Endothelial cell of umbilical vein (primary cell): ENCODE measurements around the gene TSNAXIP1. TPM values are rescaled to one million over a fixed set of nuclear protein-coding genes. Genes with fewer than 3 reads are reported as not detected.

ENCODE experiments used
- BruUV-seq: library from RNA; stranded (reverse); fragments of 400-500 nt; replicated peaks from 2 replicates; lab custom pipeline; 2021; lab: Mats Ljungman, UMichigan
- CTCF ChIA-PET: fragments of 300-600, 350-600 bp; sonication (Branson Sonifier 250); formaldehyde crosslinking; loops from one replicate; lab custom pipeline; 2021; ENCODE audit warnings: antibody characterized with exemption, inconsistent platforms; lab: Charles Lee
- POLR2A ChIA-PET: fragments of 300-600, 350-600 bp; sonication (Branson Sonifier 250); formaldehyde crosslinking; loops from one replicate; lab custom pipeline; 2021; ENCODE audit warnings: antibody characterized with exemption, inconsistent platforms; lab: Charles Lee
- DNase-seq: peaks from one replicate; pipeline ENCODE4 v3.0.0-alpha.2; 2011; ENCODE audit warnings: low read depth, low spot score
- FAIRE-seq: peaks from 2 replicates; lab custom pipeline; 2011; peaks lifted over from hg19 to GRCh38; lab: Jason Lieb, UNC
- H2AFZ ChIP-seq: 2 replicates; pipeline ENCODE4 v1.6.0; 2012; ENCODE audit warnings: low read depth, low read length, control low read depth, inconsistent platforms
- H3K27ac ChIP-seq: 2 replicates; pipeline ENCODE4 v1.5.1; 2011; ENCODE audit warnings: low read depth, mild to moderate bottlenecking, control low read depth, low read length, moderate library complexity; ENCODE audit not compliant: insufficient read depth
- H3K27me3 ChIP-seq, 2 experiments: 2 replicates each; pipeline versions ENCODE4 v1.6.0 to v1.6.1; 2011; ENCODE audit warnings: low read length in 2 of 2, mixed read lengths in 1 of 2; ENCODE audit not compliant: control insufficient read depth in 2 of 2, insufficient read depth in 2 of 2
- H3K36me3 ChIP-seq, 2 experiments: 2 replicates in 1 of 2; 3 replicates in 1 of 2; pipeline ENCODE4 v1.5.1; 2011; ENCODE audit warnings: low read length in 2 of 2, mild to moderate bottlenecking in 1 of 2, moderate library complexity in 1 of 2; ENCODE audit not compliant: control insufficient read depth in 2 of 2, insufficient read depth in 2 of 2; ENCODE audit errors: extremely low read depth in 1 of 2
- H3K4me1 ChIP-seq: 3 replicates; pipeline ENCODE4 v1.5.1; 2011; ENCODE audit warnings: mild to moderate bottlenecking, low read length; ENCODE audit not compliant: control insufficient read depth, insufficient read depth; ENCODE audit errors: extremely low read depth
- H3K4me2 ChIP-seq: 2 replicates; pipeline ENCODE4 v1.6.1; 2011; ENCODE audit warnings: low read length, control low read depth, mixed read lengths; ENCODE audit not compliant: insufficient read depth
- H3K4me3 ChIP-seq, 3 experiments: fragments of 200-600 bp in 1 of 3; sonication (generic), shearing (Covaris generic) in 1 of 3; replicated peaks in 1 of 3; 2 replicates each; pipeline ENCODE4 v1.5.1; 2011 to 2016; ENCODE audit warnings: control low read depth in 3 of 3, low read length in 3 of 3, mild to moderate bottlenecking in 2 of 3, inconsistent platforms in 1 of 3, low read depth in 1 of 3, moderate library complexity in 1 of 3; ENCODE audit not compliant: insufficient read depth in 1 of 3
- H3K79me2 ChIP-seq: 2 replicates; pipeline ENCODE4 v1.6.0; 2012; ENCODE audit warnings: low read length, inconsistent platforms; ENCODE audit not compliant: control insufficient read depth, insufficient read depth
- H3K9ac ChIP-seq: replicated peaks from 2 replicates; pipeline ENCODE3; 2011; ENCODE audit warnings: low read length, control low read depth; ENCODE audit not compliant: insufficient read depth; ENCODE audit errors: extremely low read depth
- H3K9me1 ChIP-seq: replicated peaks from 3 replicates; pipeline ENCODE4 v1.6.0; 2011; ENCODE audit warnings: mild to moderate bottlenecking, low read length; ENCODE audit not compliant: control insufficient read depth, insufficient read depth; ENCODE audit errors: extremely low read depth
- H3K9me3 ChIP-seq: replicated peaks from 2 replicates; pipeline ENCODE4 v1.5.1; 2012; ENCODE audit warnings: low read length, inconsistent platforms; ENCODE audit not compliant: control insufficient read depth, insufficient read depth
- H4K20me1 ChIP-seq: replicated peaks from 2 replicates; pipeline ENCODE3; 2011; ENCODE audit warnings: mild to moderate bottlenecking, low read length; ENCODE audit not compliant: control insufficient read depth, insufficient read depth; ENCODE audit errors: extremely low read depth
- EZH2 ChIP-seq: IDR thresholded peaks from 2 replicates; pipeline ENCODE4 v1.6.1; 2012; ENCODE audit warnings: borderline replicate concordance, low read depth, mild to moderate bottlenecking, moderate library complexity, low read length, inconsistent platforms; ENCODE audit not compliant: severe bottlenecking
- FOS ChIP-seq: IDR thresholded peaks from 2 replicates; pipeline ENCODE4 v1.6.1; 2011; ENCODE audit warnings: mild to moderate bottlenecking, low read length, moderate library complexity, borderline replicate concordance; ENCODE audit not compliant: insufficient read depth
- GATA2 ChIP-seq: IDR thresholded peaks from 2 replicates; pipeline ENCODE4 v1.7.0; 2011; ENCODE audit warnings: low read depth, mild to moderate bottlenecking, moderate library complexity, mixed read lengths, low read length; ENCODE audit not compliant: insufficient read length, insufficient read depth
- JUN ChIP-seq: IDR thresholded peaks from 2 replicates; pipeline ENCODE4 v1.6.1; 2011; ENCODE audit warnings: borderline replicate concordance, low read depth; ENCODE audit not compliant: insufficient read length, insufficient read depth
- MYC ChIP-seq: IDR thresholded peaks from one replicate; pipeline ENCODE4 v1.6.1; 2011; ENCODE audit warnings: mild to moderate bottlenecking, low read depth, low read length
- POLR2A ChIP-seq: IDR thresholded peaks from 2 replicates; pipeline ENCODE4 v1.6.1; 2012; ENCODE audit warnings: low read depth, mild to moderate bottlenecking, control low read depth, low read length
- POLR2AphosphoS5 ChIP-seq: IDR thresholded peaks from 2 replicates; pipeline ENCODE4 v1.6.1; 2012; ENCODE audit warnings: low read depth, mild to moderate bottlenecking, control low read depth, low read length, moderate library complexity; ENCODE audit not compliant: insufficient read depth
- dilution Hi-C: fragments of 300-500 bp; cut with MboI; formaldehyde crosslinking; loops from one replicate; pipeline ENCODE4 v1.15.0; 2019; ENCODE audit warnings: low sequenced_read_pairs; ENCODE audit not compliant: extremely low pct_ligation_motif_present
- intact Hi-C: fragments of 100-400 bp; cut with micrococcal nuclease; formaldehyde crosslinking; loops from one replicate; pipeline ENCODE4 v1.10.0; 2022
- polyA plus RNA-seq, 4 experiments: library from polyadenylated mRNA; depleted of rRNA in 3 of 4; stranded (reverse) in 3 of 4; unstranded in 1 of 4; fragments of >200 nt; gene quantifications; 2 replicates each; pipeline versions ENCODE4 v1.2.1 to v1.2.3, GENCODE V29; 2011 to 2012; ENCODE audit warnings: missing spikeins in 1 of 4
- total RNA-seq: library from RNA; stranded (reverse); gene quantifications from 2 replicates; pipeline ENCODE4 v1.2.3, GENCODE V29; 2021
- TF ChIP-seq, protein P1 (sequence below), 2 donors: IDR thresholded peaks; 1 replicate in 1 of 2; 2 replicates in 1 of 2; pipeline ENCODE4 v1.5.1; 2011; ENCODE audit warnings: low read length in 2 of 2, mild to moderate bottlenecking in 2 of 2, moderate library complexity in 2 of 2, control low read depth in 1 of 2, inconsistent platforms in 1 of 2, low read depth in 1 of 2; ENCODE audit not compliant: insufficient read depth in 1 of 2; ENCODE audit errors: extremely low read depth in 1 of 2
- TF ChIP-seq, protein P2 (sequence below): IDR thresholded peaks from 2 replicates; pipeline ENCODE4 v1.6.1; 2011; ENCODE audit not compliant: insufficient read depth, insufficient read length

Gene TSNAXIP1
- total and polyA plus RNA-seq, 2 donors (not counting 3 experiments of a cell fraction or from before 2014, with no cell fraction given) = 0.95 to 1.2 TPM

DNA sequence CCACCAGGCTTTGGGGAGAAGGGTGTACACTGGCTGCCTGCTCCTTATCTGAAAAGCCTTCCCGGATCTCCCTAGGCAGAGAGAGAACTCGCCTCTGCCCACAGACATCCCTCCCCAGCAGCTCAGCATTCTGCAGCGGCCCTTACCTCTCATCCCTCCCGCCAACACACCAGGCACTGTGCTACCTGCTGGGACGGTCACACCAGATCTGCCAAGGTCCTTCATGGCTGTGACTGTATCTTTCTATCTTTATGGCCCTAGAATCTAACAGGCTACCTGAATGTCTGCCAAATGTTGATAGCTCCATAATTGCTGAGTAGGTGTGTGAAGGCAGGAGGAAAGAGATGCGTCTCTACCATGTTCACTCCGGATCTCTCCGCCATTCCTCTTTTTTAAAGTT is 7.9 kb downstream of the TSNAXIP1 start:
- no peaks in the 10 kb centered on the region for H3K4me1 ChIP-seq
- no peak overlapping the region for H3K4me2 ChIP-seq
- no peaks in the 10 kb centered on the region for H4K20me1 ChIP-seq
- H3K27ac ChIP-seq = no peak overlapping the region
- FAIRE-seq = no peak
- POLR2A ChIA-PET = no interaction called here
- H3K9me3 ChIP-seq = no peaks in the 10 kb centered on the region
- no TSS peak for BruUV-seq
- intact Hi-C loops = no loop called here
- H3K27me3 ChIP-seq = no peaks in the 10 kb centered on the region
- H2AFZ ChIP-seq = no peak overlapping the region
- H3K79me2 ChIP-seq = no peaks in the 10 kb centered on the region
- TF ChIP-seq, protein P1, sequence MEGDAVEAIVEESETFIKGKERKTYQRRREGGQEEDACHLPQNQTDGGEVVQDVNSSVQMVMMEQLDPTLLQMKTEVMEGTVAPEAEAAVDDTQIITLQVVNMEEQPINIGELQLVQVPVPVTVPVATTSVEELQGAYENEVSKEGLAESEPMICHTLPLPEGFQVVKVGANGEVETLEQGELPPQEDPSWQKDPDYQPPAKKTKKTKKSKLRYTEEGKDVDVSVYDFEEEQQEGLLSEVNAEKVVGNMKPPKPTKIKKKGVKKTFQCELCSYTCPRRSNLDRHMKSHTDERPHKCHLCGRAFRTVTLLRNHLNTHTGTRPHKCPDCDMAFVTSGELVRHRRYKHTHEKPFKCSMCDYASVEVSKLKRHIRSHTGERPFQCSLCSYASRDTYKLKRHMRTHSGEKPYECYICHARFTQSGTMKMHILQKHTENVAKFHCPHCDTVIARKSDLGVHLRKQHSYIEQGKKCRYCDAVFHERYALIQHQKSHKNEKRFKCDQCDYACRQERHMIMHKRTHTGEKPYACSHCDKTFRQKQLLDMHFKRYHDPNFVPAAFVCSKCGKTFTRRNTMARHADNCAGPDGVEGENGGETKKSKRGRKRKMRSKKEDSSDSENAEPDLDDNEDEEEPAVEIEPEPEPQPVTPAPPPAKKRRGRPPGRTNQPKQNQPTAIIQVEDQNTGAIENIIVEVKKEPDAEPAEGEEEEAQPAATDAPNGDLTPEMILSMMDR (IDR thresholded peaks at IDR 0.05; ENCODE audit: extremely low read depth in 1 of 2, insufficient read depth in 1 of 2, low read depth in 1 of 2, low read length in 2 of 2) = no peak
- TF ChIP-seq, protein P2, sequence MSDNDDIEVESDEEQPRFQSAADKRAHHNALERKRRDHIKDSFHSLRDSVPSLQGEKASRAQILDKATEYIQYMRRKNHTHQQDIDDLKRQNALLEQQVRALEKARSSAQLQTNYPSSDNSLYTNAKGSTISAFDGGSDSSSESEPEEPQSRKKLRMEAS = no peak
- TF ChIP-seq MYC = no peak
- no peak overlapping the region for H3K9ac ChIP-seq
- no peak overlapping the region for H3K4me3 ChIP-seq
- H3K9me1 ChIP-seq = no peaks in the 10 kb centered on the region
- CTCF ChIA-PET = interaction anchor here (0.5 to 3.6 kb wide), 8 partner anchors 12 to 294 kb away, joined by 3 to 64 read pairs (median 29); no protein-coding TSS in a partner anchor
- dilution Hi-C loops = no loop called here
- no peak for DNase-seq
- H3K36me3 ChIP-seq = no peaks in the 10 kb centered on the region

DNA sequence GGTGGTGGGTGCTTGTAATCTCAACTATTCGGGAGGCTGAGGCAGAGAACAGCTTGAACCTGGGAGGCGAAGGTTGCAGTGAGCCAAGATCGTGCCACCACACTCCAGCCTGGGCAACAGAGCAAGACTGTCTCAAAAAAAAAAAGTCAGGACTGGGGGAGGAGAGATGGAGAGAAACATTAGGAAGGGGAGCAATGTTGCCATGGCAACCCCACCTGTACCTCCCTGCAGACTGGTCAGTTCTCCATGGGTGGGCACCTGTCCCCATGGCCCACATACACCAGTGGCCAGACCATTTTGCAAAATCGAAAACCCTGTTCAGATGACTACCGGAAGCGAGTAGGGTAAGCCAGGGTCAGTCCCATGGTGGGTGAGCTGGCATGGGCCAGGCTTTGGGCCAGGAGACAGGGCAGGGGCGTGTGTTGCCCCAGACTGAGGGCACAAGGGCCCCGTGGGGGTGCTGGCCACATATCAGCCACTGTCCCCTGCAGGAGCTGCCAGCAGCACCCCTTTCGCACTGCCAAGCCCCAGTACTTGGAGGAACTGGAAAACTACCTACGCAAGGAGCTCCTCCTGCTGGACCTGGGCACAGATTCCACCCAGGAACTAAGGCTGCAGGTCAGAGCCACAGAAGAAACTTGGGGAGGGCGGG is 14.0 kb downstream of the TSNAXIP1 start:
- Histone ChIP-seq H4K20me1 (no peaks in the 10 kb centered on the region), H3K79me2 (no peaks in the 10 kb centered on the region), H3K9ac (peak overlapping the region; percentile 3), H3K9me3 (no peaks in the 10 kb centered on the region), H3K4me1 (no peaks in the 10 kb centered on the region), H3K4me2 (no peak overlapping the region), H2AFZ (no peak overlapping the region), H3K27ac (no peak overlapping the region), H3K36me3 (no peaks in the 10 kb centered on the region), H3K9me1 (no peaks in the 10 kb centered on the region), H3K4me3 (no peak overlapping the region), H3K27me3 (no peaks in the 10 kb centered on the region)
- no peak for FAIRE-seq
- dilution Hi-C loops = no loop called here
- BruUV-seq = no TSS peak
- TF ChIP-seq MYC (no peak), JUN (no peak), POLR2A (no peak), EZH2 (no peak), FOS (no peak), GATA2 (no peak), POLR2AphosphoS5 (no peak)
- TF ChIP-seq, protein P2 = no peak
- TF ChIP-seq, protein P1 (IDR thresholded peaks at IDR 0.05; ENCODE audit: extremely low read depth in 1 of 2, insufficient read depth in 1 of 2, low read depth in 1 of 2, low read length in 2 of 2) = no peak
- ChIA-PET POLR2A (no interaction called here), CTCF (interaction anchor here (0.6 to 1.2 kb wide), 4 partner anchors 51 to 148 kb away, joined by 3 to 4 read pairs (median 4); no protein-coding TSS in a partner anchor)
- no peak for DNase-seq
- intact Hi-C loops = no loop called here
